Measurements from ENCODE around the gene XPNPEP2.

GRCh38 chrX:129793604-129794191 is 54.9 kb downstream of the XPNPEP2 start:
- TF ChIP-seq CTCF (IDR thresholded peaks at IDR 0.05; ENCODE audit: borderline replicate concordance, extremely low read depth, low read length, poor library complexity, severe bottlenecking) (peak; percentile 31), EZH2 (IDR thresholded peaks at IDR 0.05; ENCODE audit: borderline replicate concordance, low read depth, low read length, severe bottlenecking) (no peak)

Measured in DND-41 (cell line).